OCI-LY7 (cell line): ENCODE results near the gene THBD. TPM values are rescaled to one million over a fixed set of nuclear protein-coding genes. Genes with fewer than 3 reads are reported as not detected.

ENCODE experiments used
- BruUV-seq: library from RNA; stranded (reverse); fragments of 400-500 nt; replicated peaks from 2 replicates; lab custom pipeline; 2021; lab: Mats Ljungman, UMichigan
- CTCF ChIA-PET: fragments of 300-600 bp; sonication (Branson Sonifier 250); formaldehyde crosslinking; loops from one replicate; lab custom pipeline; 2022; ENCODE audit warnings: antibody characterized with exemption; ENCODE audit not compliant: unreplicated experiment; lab: Charles Lee
- POLR2A ChIA-PET: fragments of 300-600 bp; sonication (Branson Sonifier 250); formaldehyde crosslinking; loops from one replicate; lab custom pipeline; 2022; ENCODE audit warnings: antibody characterized with exemption; lab: Charles Lee
- DNase-seq: peaks from one replicate; pipeline ENCODE4 v3.0.0-alpha.2; 2015; ENCODE audit warnings: low spot score
- H2AFZ ChIP-seq: fragments of 200-600 bp; sonication (generic), shearing (Covaris generic); 2 replicates; pipeline ENCODE4 v1.6.1; 2014; ENCODE audit warnings: mild to moderate bottlenecking, antibody characterized with exemption, low read length, moderate library complexity
- H3K27ac ChIP-seq: fragments of 200-600 bp; sonication (generic); 2 replicates; pipeline ENCODE4 v1.5.1; 2014; ENCODE audit warnings: mixed run types, low read depth, mild to moderate bottlenecking, moderate library complexity, low read length, inconsistent platforms; ENCODE audit not compliant: poor library complexity, severe bottlenecking
- H3K36me3 ChIP-seq: fragments of 200-600 bp; sonication (generic); 2 replicates; pipeline ENCODE4 v1.6.1; 2014; ENCODE audit warnings: mild to moderate bottlenecking, antibody characterized with exemption, low read length, moderate library complexity, mixed read lengths; ENCODE audit not compliant: insufficient read depth
- H3K4me1 ChIP-seq: fragments of 200-600 bp; sonication (generic); 2 replicates; pipeline ENCODE4 v1.5.1; 2014; ENCODE audit warnings: mild to moderate bottlenecking, low read length; ENCODE audit not compliant: insufficient read depth, poor library complexity, severe bottlenecking
- H3K4me2 ChIP-seq: fragments of 200-600 bp; sonication (generic); 2 replicates; pipeline ENCODE4 v1.6.1; 2014; ENCODE audit warnings: mild to moderate bottlenecking, low read length
- H3K4me3 ChIP-seq: fragments of 200-600 bp; sonication (generic); 2 replicates; pipeline ENCODE4 v1.5.1; 2014; ENCODE audit warnings: mild to moderate bottlenecking, low read depth, low read length; ENCODE audit not compliant: poor library complexity, severe bottlenecking
- H3K79me2 ChIP-seq: fragments of 200-600 bp; sonication (generic); 2 replicates; pipeline ENCODE4 v1.6.1; 2016; ENCODE audit warnings: low read depth, mild to moderate bottlenecking, low read length, moderate library complexity, mixed read lengths; ENCODE audit not compliant: insufficient read depth
- H3K9me2 ChIP-seq: fragments of 200-600 bp; sonication (generic); 2 replicates; pipeline ENCODE4 v1.6.1; 2016; ENCODE audit warnings: mild to moderate bottlenecking, low read length, mixed read lengths; ENCODE audit not compliant: insufficient read depth
- H3K9me3 ChIP-seq: fragments of 200-600 bp; sonication (generic); 2 replicates; pipeline ENCODE4 v1.6.1; 2014; ENCODE audit warnings: mild to moderate bottlenecking, mixed run types, low read length, mixed read lengths
- H4K20me1 ChIP-seq: fragments of 200-600 bp; sonication (generic); 2 replicates; pipeline ENCODE4 v1.6.1; 2014; ENCODE audit warnings: mild to moderate bottlenecking, antibody characterized with exemption, low read length, moderate library complexity, mixed read lengths; ENCODE audit not compliant: insufficient read depth
- CTCF ChIP-seq: fragments of 200-600 bp; sonication (generic); conservative IDR thresholded peaks from 2 replicates; pipeline ENCODE4 v1.5.1; 2014; ENCODE audit warnings: mild to moderate bottlenecking, antibody characterized with exemption, low read length, moderate library complexity, mixed read lengths
- EZH2phosphoT487 ChIP-seq: fragments of 200-600 bp; sonication (generic); IDR thresholded peaks from 2 replicates; pipeline ENCODE4 v1.6.1; 2018; ENCODE audit warnings: low read depth, borderline replicate concordance, mild to moderate bottlenecking, mixed run types, antibody characterized with exemption, low read length, moderate library complexity, mixed read lengths
- intact Hi-C: fragments of 100-400 bp; cut with micrococcal nuclease; formaldehyde crosslinking; loops from one replicate; pipeline ENCODE4 v1.10.0; 2022; ENCODE audit not compliant: unreplicated experiment
- total RNA-seq, 2 experiments: library from RNA; depleted of rRNA in 1 of 2; stranded (reverse); fragments of >200 nt in 1 of 2; shearing (Covaris generic) in 1 of 2; gene quantifications; 2 replicates each; pipeline ENCODE4 v1.2.3, GENCODE V29; 2014 to 2022

Gene THBD
- total RNA-seq, 2 experiments from 2014 or later: not detected

GRCh38 chr20:23068283-23068682 is 18.8 kb upstream of the THBD start:
- H3K4me1 ChIP-seq: no peaks in the 10 kb centered on the region
- DNase-seq: no peak
- no peak overlapping the region for H2AFZ ChIP-seq
- H3K27ac ChIP-seq: no peak overlapping the region
- no peaks in the 10 kb centered on the region for H4K20me1 ChIP-seq
- no peak overlapping the region for H3K4me2 ChIP-seq
- no peaks in the 10 kb centered on the region for H3K79me2 ChIP-seq
- BruUV-seq: no TSS peak
- H3K4me3 ChIP-seq: no peak overlapping the region
- ChIA-PET CTCF (no interaction called here), POLR2A (no interaction called here)
- H3K9me2 ChIP-seq: no peaks in the 10 kb centered on the region
- no peaks in the 10 kb centered on the region for H3K36me3 ChIP-seq
- TF ChIP-seq EZH2phosphoT487 (no peak), CTCF (no peak)
- no peaks in the 10 kb centered on the region for H3K9me3 ChIP-seq
- intact Hi-C loops: no loop called here

- Histone ChIP-seq H4K20me1 (no peaks in the 10 kb centered on the region), H2AFZ (no peak overlapping the region)
These were observed 17.3 kb upstream of the THBD start for GRCh38 chr20:23066772-23067171.

More at GRCh38 chr20:23066772-23067171, 17.3 kb upstream of the THBD start:
- Histone ChIP-seq H3K27ac (no peak overlapping the region), H3K4me3 (no peak overlapping the region), H3K36me3 (no peaks in the 10 kb centered on the region), H3K4me1 (no peaks in the 10 kb centered on the region), H3K9me2 (no peaks in the 10 kb centered on the region), H3K4me2 (no peak overlapping the region), H3K9me3 (no peaks in the 10 kb centered on the region), H3K79me2 (no peaks in the 10 kb centered on the region)
- POLR2A ChIA-PET: no interaction called here
- intact Hi-C loops: no loop called here
- DNase-seq: no peak
- no TSS peak for BruUV-seq
- TF ChIP-seq CTCF: no peak
- no peak for TF ChIP-seq EZH2phosphoT487
- CTCF ChIA-PET: no interaction called here
